Testis (tissue), 2 donors: ENCODE measurements around the gene ZNF33B.

ENCODE experiments used
- POLR2A ChIP-seq: fragments of 450-650 bp; IDR thresholded peaks from one replicate; pipeline ENCODE4 v1.6.1; 2017; ENCODE audit warnings: antibody characterized with exemption, mild to moderate bottlenecking, moderate library complexity
- TF ChIP-seq, protein P1 (sequence below), 3 experiments: fragments of 450-650 bp in 2 of 3; fragments of 200-600 bp in 1 of 3; sonication (generic) in 1 of 3; IDR thresholded peaks; one replicate each; pipeline ENCODE4 v1.5.1; 2016 to 2019; ENCODE audit warnings: antibody characterized with exemption in 3 of 3, mild to moderate bottlenecking in 2 of 3, moderate library complexity in 1 of 3

DNA sequence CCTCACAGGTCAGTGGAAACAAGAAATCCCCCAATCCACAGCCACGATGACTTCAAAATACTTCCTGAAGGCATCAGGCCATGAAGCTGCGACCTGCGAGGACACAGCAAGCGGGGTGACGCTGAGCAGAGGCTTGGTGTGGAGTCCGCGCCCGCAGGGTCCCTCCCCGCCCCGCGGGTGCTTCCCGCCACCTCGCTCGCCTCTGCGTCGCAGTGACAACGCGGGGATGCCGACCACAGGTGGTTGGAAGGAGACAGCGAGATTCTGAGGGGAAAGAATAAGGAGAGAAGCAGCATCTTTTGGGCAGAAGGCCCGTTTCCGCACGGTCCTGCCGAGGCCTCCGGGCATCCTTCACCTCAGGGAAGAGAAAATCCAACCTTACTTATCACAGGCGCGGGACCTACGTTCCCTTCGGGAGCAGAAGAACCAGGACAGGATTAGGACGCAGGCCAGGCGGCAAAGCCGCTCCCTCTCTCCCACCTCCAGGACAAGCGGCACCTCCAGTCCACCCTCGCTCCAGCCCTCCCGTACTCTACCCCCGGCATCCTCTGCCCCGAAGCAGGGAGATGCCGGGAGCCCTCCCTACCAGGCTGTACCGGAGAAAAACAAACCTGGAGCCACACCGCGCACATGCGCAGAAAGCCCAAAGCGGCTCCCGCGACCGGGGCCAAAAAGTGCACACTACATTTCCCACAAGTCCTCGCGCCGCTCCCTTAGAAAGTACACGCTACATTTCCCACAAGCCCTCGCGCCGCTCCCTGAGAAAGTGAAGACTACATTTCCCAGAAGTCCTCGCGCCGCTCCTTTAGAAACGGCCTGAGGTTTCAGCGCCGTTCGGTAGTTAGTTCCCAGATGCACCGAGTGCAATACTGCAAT is 85.9 kb downstream of the ZNF33B start:
- TF ChIP-seq, protein P1, sequence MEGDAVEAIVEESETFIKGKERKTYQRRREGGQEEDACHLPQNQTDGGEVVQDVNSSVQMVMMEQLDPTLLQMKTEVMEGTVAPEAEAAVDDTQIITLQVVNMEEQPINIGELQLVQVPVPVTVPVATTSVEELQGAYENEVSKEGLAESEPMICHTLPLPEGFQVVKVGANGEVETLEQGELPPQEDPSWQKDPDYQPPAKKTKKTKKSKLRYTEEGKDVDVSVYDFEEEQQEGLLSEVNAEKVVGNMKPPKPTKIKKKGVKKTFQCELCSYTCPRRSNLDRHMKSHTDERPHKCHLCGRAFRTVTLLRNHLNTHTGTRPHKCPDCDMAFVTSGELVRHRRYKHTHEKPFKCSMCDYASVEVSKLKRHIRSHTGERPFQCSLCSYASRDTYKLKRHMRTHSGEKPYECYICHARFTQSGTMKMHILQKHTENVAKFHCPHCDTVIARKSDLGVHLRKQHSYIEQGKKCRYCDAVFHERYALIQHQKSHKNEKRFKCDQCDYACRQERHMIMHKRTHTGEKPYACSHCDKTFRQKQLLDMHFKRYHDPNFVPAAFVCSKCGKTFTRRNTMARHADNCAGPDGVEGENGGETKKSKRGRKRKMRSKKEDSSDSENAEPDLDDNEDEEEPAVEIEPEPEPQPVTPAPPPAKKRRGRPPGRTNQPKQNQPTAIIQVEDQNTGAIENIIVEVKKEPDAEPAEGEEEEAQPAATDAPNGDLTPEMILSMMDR (IDR thresholded peaks at IDR 0.05) = peak in 1 of 3 experiments; percentile 2
- no peak for TF ChIP-seq POLR2A
